ENCODE measurements around the gene ZCWPW2.

The ZCWPW2 gene

GRCh38 chr3:28328188-28329151, 20.1 kb upstream of the ZCWPW2 start:
- peaks cover 46% of the 10 kb centered on the region for H3K36me3 ChIP-seq (ENCODE audit: insufficient read depth, low read depth, low read length)

DNA sequence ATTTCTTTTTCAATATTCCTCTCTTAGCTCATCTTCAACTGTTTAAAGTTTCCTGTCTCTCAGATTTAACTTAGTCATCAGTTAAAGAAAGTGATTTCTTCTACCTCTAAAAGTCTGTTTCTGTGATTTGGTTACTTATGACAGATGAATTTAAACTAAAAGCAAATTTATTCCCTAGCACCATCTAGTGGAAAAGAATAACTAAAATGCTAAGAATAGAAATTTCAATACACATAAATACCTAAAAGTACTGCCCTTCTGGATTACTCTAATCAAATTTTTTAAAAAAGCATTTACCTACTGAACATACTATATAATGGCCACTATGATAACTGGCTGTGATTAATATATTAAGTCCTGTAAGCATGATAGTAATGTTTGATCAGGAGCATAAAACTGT, 14.0 kb upstream of the ZCWPW2 start:
- Histone ChIP-seq H3K27ac (ENCODE audit: low read length) (no peak overlapping the region), H3K4me1 (ENCODE audit: insufficient read depth, low read length) (no peaks in the 10 kb centered on the region), H3K9ac (ENCODE audit: low read depth, low read length) (no peak overlapping the region), H3K4me3 (ENCODE audit: low read length) (no peak overlapping the region), H3K27me3 (ENCODE audit: insufficient read depth, low read length) (no peaks in the 10 kb centered on the region), H3K36me3 (ENCODE audit: insufficient read depth, low read depth, low read length) (peaks cover 41% of the 10 kb centered on the region), H3K9me3 (ENCODE audit: insufficient read depth, low read depth, low read length) (no peaks in the 10 kb centered on the region)

More at GRCh38 chr3:28328188-28329151, 20.1 kb upstream of the ZCWPW2 start:
- H3K4me3 ChIP-seq (ENCODE audit: low read length), result no peak overlapping the region
- H3K9ac ChIP-seq (ENCODE audit: low read depth, low read length), result no peak overlapping the region
- H3K27me3 ChIP-seq (ENCODE audit: insufficient read depth, low read length), result no peaks in the 10 kb centered on the region
- no peaks in the 10 kb centered on the region for H3K9me3 ChIP-seq (ENCODE audit: insufficient read depth, low read depth, low read length)
- H3K27ac ChIP-seq (ENCODE audit: low read length), result no peak overlapping the region
- H3K4me1 ChIP-seq (ENCODE audit: insufficient read depth, low read length), result no peaks in the 10 kb centered on the region

- Histone ChIP-seq H3K36me3 (ENCODE audit: insufficient read depth, low read depth, low read length) (peaks cover 48% of the 10 kb centered on the region), H3K4me1 (ENCODE audit: insufficient read depth, low read length) (no peaks in the 10 kb centered on the region), H3K27ac (ENCODE audit: low read length) (no peak overlapping the region), H3K27me3 (ENCODE audit: insufficient read depth, low read length) (no peaks in the 10 kb centered on the region), H3K9me3 (ENCODE audit: insufficient read depth, low read depth, low read length) (no peaks in the 10 kb centered on the region), H3K4me3 (ENCODE audit: low read length) (no peak overlapping the region), H3K9ac (ENCODE audit: low read depth, low read length) (no peak overlapping the region)
These were observed 13.3 kb upstream of the ZCWPW2 start for GRCh38 chr3:28335246-28335645.

- H3K4me1 ChIP-seq (ENCODE audit: insufficient read depth, low read length), result no peaks in the 10 kb centered on the region
- H3K27me3 ChIP-seq (ENCODE audit: insufficient read depth, low read length), result no peaks in the 10 kb centered on the region
- H3K9ac ChIP-seq (ENCODE audit: low read depth, low read length), result no peak overlapping the region
- H3K27ac ChIP-seq (ENCODE audit: low read length), result no peak overlapping the region
- H3K4me3 ChIP-seq (ENCODE audit: low read length), result no peak overlapping the region
- H3K9me3 ChIP-seq (ENCODE audit: insufficient read depth, low read depth, low read length), result no peaks in the 10 kb centered on the region
- H3K36me3 ChIP-seq (ENCODE audit: insufficient read depth, low read depth, low read length), result peaks cover 41% of the 10 kb centered on the region
These were observed 11.3 kb upstream of the ZCWPW2 start for GRCh38 chr3:28337230-28337629.

- Histone ChIP-seq H3K36me3 (ENCODE audit: insufficient read depth, low read depth, low read length) (peaks cover 13% of the 10 kb centered on the region), H3K9ac (ENCODE audit: low read depth, low read length) (no peak overlapping the region; the same call in 1 of the 2 replicates), H3K4me3 (ENCODE audit: low read length) (no peak overlapping the region), H3K9me3 (ENCODE audit: insufficient read depth, low read depth, low read length) (no peaks in the 10 kb centered on the region), H3K27ac (ENCODE audit: low read length) (no peak overlapping the region), H3K27me3 (ENCODE audit: insufficient read depth, low read length) (no peaks in the 10 kb centered on the region), H3K4me1 (ENCODE audit: insufficient read depth, low read length) (peaks cover 9% of the 10 kb centered on the region)
These were observed 5.4 kb upstream of the ZCWPW2 start for GRCh38 chr3:28343144-28343543.

- Histone ChIP-seq H3K27ac (ENCODE audit: low read length) (no peak overlapping the region), H3K4me3 (ENCODE audit: low read length) (no peak overlapping the region), H3K36me3 (ENCODE audit: insufficient read depth, low read depth, low read length) (no peaks in the 10 kb centered on the region), H3K9ac (ENCODE audit: low read depth, low read length) (no peak overlapping the region), H3K4me1 (ENCODE audit: insufficient read depth, low read length) (peaks cover 9% of the 10 kb centered on the region), H3K9me3 (ENCODE audit: insufficient read depth, low read depth, low read length) (no peaks in the 10 kb centered on the region), H3K27me3 (ENCODE audit: insufficient read depth, low read length) (no peaks in the 10 kb centered on the region)
These were observed 2.8 kb upstream of the ZCWPW2 start for GRCh38 chr3:28345690-28346089.

GRCh38 chr3:28347374-28348264, 902 bp upstream of the ZCWPW2 start:
- peak overlapping the region; percentile 82 for H3K9ac ChIP-seq (ENCODE audit: low read depth, low read length)
- H3K4me1 ChIP-seq (ENCODE audit: insufficient read depth, low read length), result peaks cover 9% of the 10 kb centered on the region
- H3K27ac ChIP-seq (ENCODE audit: low read length), result no peak overlapping the region
- no peaks in the 10 kb centered on the region for H3K9me3 ChIP-seq (ENCODE audit: insufficient read depth, low read depth, low read length)
- no peaks in the 10 kb centered on the region for H3K27me3 ChIP-seq (ENCODE audit: insufficient read depth, low read length)
- H3K4me3 ChIP-seq (ENCODE audit: low read length), result peak overlapping the region; percentile 90
- H3K36me3 ChIP-seq (ENCODE audit: insufficient read depth, low read depth, low read length), result no peaks in the 10 kb centered on the region

DNA sequence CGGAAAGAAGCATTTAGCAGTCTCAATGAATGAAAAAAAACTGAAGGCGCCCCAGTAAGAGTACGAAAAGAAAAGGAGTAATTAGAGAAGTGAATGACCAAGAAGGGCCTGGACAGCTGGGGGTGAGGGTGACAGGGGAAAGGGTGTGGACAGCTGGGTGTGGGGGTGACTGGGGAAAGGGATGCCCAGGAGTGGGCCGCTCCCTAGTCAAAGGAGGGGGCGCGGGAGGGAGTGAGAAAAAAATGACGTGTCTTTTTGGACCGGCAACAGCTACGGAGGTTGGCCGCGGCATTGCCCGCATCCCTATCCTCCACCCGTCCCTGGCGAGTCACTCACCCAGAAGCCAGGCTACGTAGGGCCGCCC, 274 bp upstream of the ZCWPW2 start:
- Histone ChIP-seq H3K36me3 (ENCODE audit: insufficient read depth, low read depth, low read length) (no peaks in the 10 kb centered on the region), H3K27ac (ENCODE audit: low read length) (no peak overlapping the region), H3K4me1 (ENCODE audit: insufficient read depth, low read length) (peaks cover 9% of the 10 kb centered on the region), H3K9me3 (ENCODE audit: insufficient read depth, low read depth, low read length) (peaks cover 1% of the 10 kb centered on the region; the same call in 1 of the 2 replicates), H3K27me3 (ENCODE audit: insufficient read depth, low read length) (no peaks in the 10 kb centered on the region), H3K4me3 (ENCODE audit: low read length) (peak overlapping the region; percentile 90), H3K9ac (ENCODE audit: low read depth, low read length) (peak overlapping the region; percentile 82)

GRCh38 chr3:28349469-28350000, 1.0 kb downstream of the ZCWPW2 start:
- Histone ChIP-seq H3K4me1 (ENCODE audit: insufficient read depth, low read length) (peaks cover 9% of the 10 kb centered on the region), H3K36me3 (ENCODE audit: insufficient read depth, low read depth, low read length) (peaks cover 5% of the 10 kb centered on the region; the same call in 1 of the 2 replicates), H3K4me3 (ENCODE audit: low read length) (peak overlapping the region; percentile 90), H3K9ac (ENCODE audit: low read depth, low read length) (peak overlapping the region; percentile 82; the same call in 1 of the 2 replicates), H3K27ac (ENCODE audit: low read length) (peak overlapping the region; percentile 44), H3K27me3 (ENCODE audit: insufficient read depth, low read length) (no peaks in the 10 kb centered on the region), H3K9me3 (ENCODE audit: insufficient read depth, low read depth, low read length) (peaks cover 11% of the 10 kb centered on the region; the same call in 1 of the 2 replicates)

DNA sequence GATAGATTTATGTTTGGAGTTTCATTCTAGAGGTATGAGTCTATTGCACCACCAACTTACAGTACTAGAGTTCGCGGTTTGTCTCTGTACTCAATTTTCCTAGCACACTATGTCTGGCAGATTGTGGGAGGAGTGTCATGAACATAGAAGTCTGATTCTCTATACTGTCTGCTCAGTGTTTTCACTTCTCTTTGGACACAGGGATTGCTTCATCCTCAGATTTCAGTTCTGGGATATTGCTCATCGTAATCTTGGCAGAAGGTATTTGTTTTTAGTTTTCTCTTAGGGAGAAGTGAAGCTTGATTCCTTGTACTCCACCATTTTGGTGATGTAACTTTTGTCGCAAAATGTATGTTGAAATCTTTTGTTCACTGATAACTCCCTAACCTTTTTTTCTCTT, 27.9 kb downstream of the ZCWPW2 start:
- Histone ChIP-seq H3K36me3 (ENCODE audit: insufficient read depth, low read depth, low read length) (no peaks in the 10 kb centered on the region), H3K27ac (ENCODE audit: low read length) (no peak overlapping the region), H3K4me3 (ENCODE audit: low read length) (no peak overlapping the region), H3K9me3 (ENCODE audit: insufficient read depth, low read depth, low read length) (peaks cover 8% of the 10 kb centered on the region; the same call in 1 of the 2 replicates), H3K4me1 (ENCODE audit: insufficient read depth, low read length) (no peaks in the 10 kb centered on the region), H3K27me3 (ENCODE audit: insufficient read depth, low read length) (no peaks in the 10 kb centered on the region), H3K9ac (ENCODE audit: low read depth, low read length) (no peak overlapping the region)

DNA sequence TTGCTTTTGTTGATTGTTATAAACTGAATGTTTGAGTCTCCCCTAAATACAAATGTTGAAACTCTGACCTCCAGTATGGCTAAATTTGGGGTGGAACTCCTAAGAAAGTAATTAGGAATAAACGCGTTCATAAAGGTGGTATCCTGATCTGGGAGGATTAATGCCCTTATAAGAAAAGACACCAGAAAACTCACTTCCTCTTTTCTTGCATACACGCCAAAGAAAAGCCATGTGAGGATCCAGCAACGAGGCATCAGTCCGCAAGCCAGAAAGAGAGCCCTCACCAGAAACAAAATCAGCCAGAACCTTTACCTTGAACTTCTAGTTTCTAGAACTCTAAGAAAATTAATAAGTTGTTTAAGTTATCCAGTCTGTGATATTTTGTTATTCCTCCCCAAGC, 37.5 kb downstream of the ZCWPW2 start:
- no peaks in the 10 kb centered on the region for H3K4me1 ChIP-seq (ENCODE audit: insufficient read depth, low read length)
- no peak overlapping the region for H3K9ac ChIP-seq (ENCODE audit: low read depth, low read length)
- no peaks in the 10 kb centered on the region for H3K9me3 ChIP-seq (ENCODE audit: insufficient read depth, low read depth, low read length)
- H3K4me3 ChIP-seq (ENCODE audit: low read length), result no peak overlapping the region
- no peaks in the 10 kb centered on the region for H3K36me3 ChIP-seq (ENCODE audit: insufficient read depth, low read depth, low read length)
- H3K27me3 ChIP-seq (ENCODE audit: insufficient read depth, low read length), result no peaks in the 10 kb centered on the region
- H3K27ac ChIP-seq (ENCODE audit: low read length), result no peak overlapping the region

Data from iPS-20b (cell line).